Panc1 (cell line): ENCODE data around the gene VPS33B. TPM values are rescaled to one million over a fixed set of nuclear protein-coding genes. Genes with fewer than 3 reads are reported as not detected.

Source experiments
- ATAC-seq: fragments of 200-7000 bp; cut with Tn5 transposase; 2 replicates; pipeline ENCODE4 v1.9.1; 2020; ENCODE audit warnings: mild to moderate bottlenecking, moderate library complexity
- BruUV-seq: library from RNA; stranded (reverse); fragments of 400-500 nt; replicated peaks from 2 replicates; lab custom pipeline; 2021; lab: Mats Ljungman, UMichigan
- CTCF ChIA-PET: fragments of 300-600 bp; sonication (Branson Sonifier 250); formaldehyde crosslinking; loops from one replicate; lab custom pipeline; 2022; ENCODE audit warnings: antibody characterized with exemption; lab: Charles Lee
- POLR2A ChIA-PET: fragments of 300-600 bp; sonication (Branson Sonifier 250); formaldehyde crosslinking; loops from one replicate; lab custom pipeline; 2022; ENCODE audit warnings: antibody characterized with exemption; lab: Charles Lee
- DNase-seq: peaks from one replicate; pipeline ENCODE4 v3.0.0-alpha.2; 2010; ENCODE audit warnings: low read depth, low spot score
- H3K27ac ChIP-seq: 2 replicates; pipeline ENCODE4 v1.5.1; 2011; ENCODE audit warnings: mild to moderate bottlenecking, low read length, inconsistent platforms
- H3K27me3 ChIP-seq: fragments of 200-500 bp; sonication (Bioruptor generic); 2 replicates; pipeline ENCODE4 v1.6.0; 2014; ENCODE audit warnings: low read length, inconsistent platforms; ENCODE audit not compliant: control insufficient read depth, insufficient read depth
- H3K36me3 ChIP-seq: fragments of 200-500 bp; sonication (Bioruptor generic); 2 replicates; pipeline ENCODE4 v1.5.1; 2014; ENCODE audit warnings: inconsistent platforms, mild to moderate bottlenecking, low read length, moderate library complexity; ENCODE audit not compliant: control insufficient read depth, insufficient read depth
- H3K4me1 ChIP-seq: 2 replicates; pipeline ENCODE4 v1.5.1; 2011; ENCODE audit warnings: inconsistent platforms, mild to moderate bottlenecking, low read length, moderate library complexity; ENCODE audit not compliant: control insufficient read depth, insufficient read depth
- H3K4me3 ChIP-seq, 2 experiments: 2 replicates each; pipeline ENCODE4 v1.5.1; 2011 to 2012; ENCODE audit warnings: low read depth in 2 of 2, low read length in 2 of 2, mild to moderate bottlenecking in 2 of 2, inconsistent platforms in 1 of 2, moderate library complexity in 1 of 2
- H3K9me3 ChIP-seq: fragments of 200-500 bp; sonication (Bioruptor generic); 2 replicates; pipeline ENCODE4 v1.5.1; 2014; ENCODE audit warnings: low read depth, mild to moderate bottlenecking, inconsistent platforms, low read length, moderate library complexity; ENCODE audit not compliant: control insufficient read depth, insufficient read depth
- POLR2AphosphoS5 ChIP-seq: IDR thresholded peaks from 2 replicates; pipeline ENCODE4 v1.6.1; 2012; ENCODE audit warnings: mild to moderate bottlenecking, low read depth, low read length, moderate library complexity
- SIN3A ChIP-seq: IDR thresholded peaks from 2 replicates; pipeline ENCODE4 v1.6.1; 2012; ENCODE audit warnings: low read depth, mild to moderate bottlenecking, low read length, moderate library complexity, borderline replicate concordance; ENCODE audit not compliant: insufficient read depth
- TCF7L2 ChIP-seq: IDR thresholded peaks from 2 replicates; pipeline ENCODE4 v1.6.1; 2011; ENCODE audit warnings: mild to moderate bottlenecking, low read depth, low read length, inconsistent platforms
- in situ Hi-C: cut with HindIII; loops from 2 replicates; pipeline ENCODE4 v1.10.0; 2016; ENCODE audit warnings: low sequenced_read_pairs, low pct_unique_long_range_greater_than_20kb
- intact Hi-C: fragments of 100-400 bp; cut with micrococcal nuclease; formaldehyde crosslinking; loops from one replicate; pipeline ENCODE4 v1.10.0; 2022; ENCODE audit not compliant: unreplicated experiment
- total RNA-seq: library from RNA; stranded (reverse); gene quantifications from one replicate; pipeline ENCODE4 v1.2.1, GENCODE V29; 2021; ENCODE audit not compliant: unreplicated experiment
- TF ChIP-seq, protein P1 (sequence below): fragments of 450-650 bp; IDR thresholded peaks from 2 replicates; pipeline ENCODE4 v1.5.1; 2017; ENCODE audit warnings: mild to moderate bottlenecking
- TF ChIP-seq, protein P2 (sequence below), 2 experiments: IDR thresholded peaks; 2 replicates each; pipeline ENCODE4 v1.6.1; 2011 to 2012; ENCODE audit warnings: low read depth in 2 of 2, control low read depth in 1 of 2, low read length in 1 of 2, mild to moderate bottlenecking in 1 of 2, moderate library complexity in 1 of 2; ENCODE audit not compliant: insufficient read depth in 1 of 2

VPS33B gene
- total RNA-seq, 1 experiment from 2014 or later: 16.3 TPM

DNA sequence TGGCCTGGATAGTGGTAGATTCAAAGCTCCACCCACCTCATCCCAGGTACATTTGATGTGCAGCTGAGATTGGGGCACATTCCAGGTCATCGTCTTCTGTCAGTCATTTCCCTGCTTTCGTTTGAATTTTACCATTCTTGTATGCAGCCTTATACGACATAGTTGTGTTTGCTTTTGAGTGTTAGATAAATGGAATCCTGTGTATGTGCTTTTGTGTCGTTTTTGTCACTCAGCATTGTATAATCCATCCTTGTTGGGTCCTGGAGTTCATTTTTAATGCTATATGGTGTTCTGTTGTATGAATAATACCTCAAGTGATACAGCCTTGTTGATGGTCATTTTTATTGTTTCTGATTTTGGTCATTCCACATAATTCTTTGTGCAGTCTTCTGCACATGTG, 60.4 kb downstream of the VPS33B start:
- Histone ChIP-seq H3K36me3 (peaks cover 19% of the 10 kb centered on the region), H3K4me3 (no peak overlapping the region), H3K9me3 (no peaks in the 10 kb centered on the region), H3K27ac (no peak overlapping the region), H3K27me3 (no peaks in the 10 kb centered on the region), H3K4me1 (peaks cover 4% of the 10 kb centered on the region)
- no TSS peak for BruUV-seq
- ChIA-PET POLR2A (no interaction called here), CTCF (no interaction called here)
- in situ Hi-C loops (no loop called here), intact Hi-C loops (no loop called here)
- ATAC-seq (no peak), DNase-seq (no peak)
- no peak for TF ChIP-seq TCF7L2
- TF ChIP-seq, protein P1, sequence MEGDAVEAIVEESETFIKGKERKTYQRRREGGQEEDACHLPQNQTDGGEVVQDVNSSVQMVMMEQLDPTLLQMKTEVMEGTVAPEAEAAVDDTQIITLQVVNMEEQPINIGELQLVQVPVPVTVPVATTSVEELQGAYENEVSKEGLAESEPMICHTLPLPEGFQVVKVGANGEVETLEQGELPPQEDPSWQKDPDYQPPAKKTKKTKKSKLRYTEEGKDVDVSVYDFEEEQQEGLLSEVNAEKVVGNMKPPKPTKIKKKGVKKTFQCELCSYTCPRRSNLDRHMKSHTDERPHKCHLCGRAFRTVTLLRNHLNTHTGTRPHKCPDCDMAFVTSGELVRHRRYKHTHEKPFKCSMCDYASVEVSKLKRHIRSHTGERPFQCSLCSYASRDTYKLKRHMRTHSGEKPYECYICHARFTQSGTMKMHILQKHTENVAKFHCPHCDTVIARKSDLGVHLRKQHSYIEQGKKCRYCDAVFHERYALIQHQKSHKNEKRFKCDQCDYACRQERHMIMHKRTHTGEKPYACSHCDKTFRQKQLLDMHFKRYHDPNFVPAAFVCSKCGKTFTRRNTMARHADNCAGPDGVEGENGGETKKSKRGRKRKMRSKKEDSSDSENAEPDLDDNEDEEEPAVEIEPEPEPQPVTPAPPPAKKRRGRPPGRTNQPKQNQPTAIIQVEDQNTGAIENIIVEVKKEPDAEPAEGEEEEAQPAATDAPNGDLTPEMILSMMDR: no peak
- TF ChIP-seq, protein P2, sequence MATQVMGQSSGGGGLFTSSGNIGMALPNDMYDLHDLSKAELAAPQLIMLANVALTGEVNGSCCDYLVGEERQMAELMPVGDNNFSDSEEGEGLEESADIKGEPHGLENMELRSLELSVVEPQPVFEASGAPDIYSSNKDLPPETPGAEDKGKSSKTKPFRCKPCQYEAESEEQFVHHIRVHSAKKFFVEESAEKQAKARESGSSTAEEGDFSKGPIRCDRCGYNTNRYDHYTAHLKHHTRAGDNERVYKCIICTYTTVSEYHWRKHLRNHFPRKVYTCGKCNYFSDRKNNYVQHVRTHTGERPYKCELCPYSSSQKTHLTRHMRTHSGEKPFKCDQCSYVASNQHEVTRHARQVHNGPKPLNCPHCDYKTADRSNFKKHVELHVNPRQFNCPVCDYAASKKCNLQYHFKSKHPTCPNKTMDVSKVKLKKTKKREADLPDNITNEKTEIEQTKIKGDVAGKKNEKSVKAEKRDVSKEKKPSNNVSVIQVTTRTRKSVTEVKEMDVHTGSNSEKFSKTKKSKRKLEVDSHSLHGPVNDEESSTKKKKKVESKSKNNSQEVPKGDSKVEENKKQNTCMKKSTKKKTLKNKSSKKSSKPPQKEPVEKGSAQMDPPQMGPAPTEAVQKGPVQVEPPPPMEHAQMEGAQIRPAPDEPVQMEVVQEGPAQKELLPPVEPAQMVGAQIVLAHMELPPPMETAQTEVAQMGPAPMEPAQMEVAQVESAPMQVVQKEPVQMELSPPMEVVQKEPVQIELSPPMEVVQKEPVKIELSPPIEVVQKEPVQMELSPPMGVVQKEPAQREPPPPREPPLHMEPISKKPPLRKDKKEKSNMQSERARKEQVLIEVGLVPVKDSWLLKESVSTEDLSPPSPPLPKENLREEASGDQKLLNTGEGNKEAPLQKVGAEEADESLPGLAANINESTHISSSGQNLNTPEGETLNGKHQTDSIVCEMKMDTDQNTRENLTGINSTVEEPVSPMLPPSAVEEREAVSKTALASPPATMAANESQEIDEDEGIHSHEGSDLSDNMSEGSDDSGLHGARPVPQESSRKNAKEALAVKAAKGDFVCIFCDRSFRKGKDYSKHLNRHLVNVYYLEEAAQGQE (IDR thresholded peaks at IDR 0.05; ENCODE audit: insufficient read depth in 1 of 2, low read depth in 2 of 2, low read length in 1 of 2): no peak
- TF ChIP-seq SIN3A: no peak
- TF ChIP-seq POLR2AphosphoS5: no peak; the same call in 1 of the 2 replicates

DNA sequence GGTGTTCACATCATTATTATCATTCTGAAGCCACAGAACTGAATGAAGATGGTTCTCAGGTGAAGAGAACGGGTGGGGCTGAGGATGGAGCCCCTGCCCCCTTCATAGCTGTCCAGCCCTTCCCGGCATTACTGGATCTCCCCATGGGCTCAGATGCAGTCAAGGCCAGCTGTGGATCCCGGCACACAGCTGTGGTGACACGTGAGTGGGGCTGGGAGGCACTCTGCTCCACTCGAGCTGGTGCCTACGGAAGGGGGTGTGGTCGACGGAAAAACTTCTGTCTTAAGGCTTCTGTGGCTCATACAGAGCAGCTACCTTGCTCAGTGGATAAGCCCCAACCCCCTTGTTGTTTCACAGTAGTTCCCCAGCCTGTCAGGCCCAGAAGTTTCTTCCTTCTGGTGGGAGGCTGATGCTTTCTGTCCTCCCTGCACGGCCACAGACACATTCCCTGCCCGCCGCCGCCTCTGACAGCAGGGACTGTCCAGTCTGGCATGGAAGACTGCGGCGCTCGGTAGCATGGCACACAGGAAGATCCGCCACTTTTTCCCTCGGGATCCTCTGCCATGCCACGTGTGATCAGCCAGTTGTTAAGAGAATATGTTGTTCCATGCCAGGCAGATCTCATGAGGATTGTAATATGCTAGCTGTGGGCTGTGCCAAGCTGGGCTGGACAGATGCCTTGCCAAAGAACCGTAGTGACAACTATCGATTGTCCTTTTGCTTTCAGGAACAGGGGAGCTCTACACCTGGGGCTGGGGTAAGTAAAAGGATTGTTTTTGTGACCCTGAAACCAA, 61.9 kb downstream of the VPS33B start:
- Histone ChIP-seq H3K4me1 (peaks cover 13% of the 10 kb centered on the region), H3K36me3 (peaks cover 6% of the 10 kb centered on the region), H3K27me3 (no peaks in the 10 kb centered on the region), H3K4me3 (no peak overlapping the region), H3K9me3 (no peaks in the 10 kb centered on the region), H3K27ac (no peak overlapping the region)
- DNase-seq: no peak
- in situ Hi-C loops (no loop called here), intact Hi-C loops (no loop called here)
- POLR2A ChIA-PET: no interaction called here
- BruUV-seq: no TSS peak
- no peak for ATAC-seq
- CTCF ChIA-PET: no interaction called here
- TF ChIP-seq, protein P1: no peak
- TF ChIP-seq SIN3A (no peak), POLR2AphosphoS5 (no peak), TCF7L2 (no peak)
- TF ChIP-seq, protein P2 (IDR thresholded peaks at IDR 0.05; ENCODE audit: insufficient read depth in 1 of 2, low read depth in 2 of 2, low read length in 1 of 2): no peak
